GM23338 (cell line): ENCODE results near the gene TPK1. TPM values are rescaled to one million over a fixed set of nuclear protein-coding genes. Genes with fewer than 3 reads are reported as not detected.
A peak's percentile ranks its signal among the peaks of the same experiment; 100 is the strongest.
"Not testable (repeated sequence)": the region's sequence is repeated elsewhere in the genome, so short reads cannot be mapped to it uniquely, and the experiment has no call there.

Experiments
- ATAC-seq: fragments of 200-7000 bp; cut with Tn5 transposase; 3 replicates; pipeline ENCODE4 v1.9.1; 2020
- DNase-seq: peaks from one replicate; pipeline ENCODE4 v3.0.0-alpha.2; 2015; ENCODE audit warnings: low spot score
- H2AFZ ChIP-seq: fragments of 200-600 bp; sonication (generic); 2 replicates; pipeline ENCODE4 v1.8.0; 2016; ENCODE audit warnings: antibody characterized with exemption, mild to moderate bottlenecking, moderate library complexity
- H3F3A ChIP-seq: fragments of 200-600 bp; sonication (generic); replicated peaks from 2 replicates; pipeline ENCODE4 v1.8.0; 2017; ENCODE audit warnings: antibody characterized with exemption, mixed run types, low read depth
- H3K27ac ChIP-seq: fragments of 200-600 bp; sonication (generic); 2 replicates; pipeline ENCODE4 v1.6.1; 2016; ENCODE audit warnings: low read depth
- H3K27me3 ChIP-seq: fragments of 200-600 bp; sonication (generic); 2 replicates; pipeline ENCODE4 v1.8.0; 2016; ENCODE audit warnings: mild to moderate bottlenecking, mixed run types, moderate library complexity; ENCODE audit not compliant: insufficient read depth
- H3K36me3 ChIP-seq: fragments of 200-600 bp; sonication (generic); 2 replicates; pipeline ENCODE4 v1.8.0; 2016; ENCODE audit warnings: mild to moderate bottlenecking; ENCODE audit not compliant: insufficient read depth
- H3K4me1 ChIP-seq: fragments of 200-600 bp; sonication (generic); 2 replicates; pipeline ENCODE4 v1.8.0; 2016; ENCODE audit warnings: mild to moderate bottlenecking, moderate library complexity; ENCODE audit not compliant: insufficient read depth
- H3K4me2 ChIP-seq: fragments of 200-600 bp; sonication (generic); 2 replicates; pipeline ENCODE4 v1.7.1; 2017; ENCODE audit warnings: mixed run types
- H3K4me3 ChIP-seq: fragments of 200-600 bp; sonication (generic); 2 replicates; pipeline ENCODE4 v1.6.1; 2016; ENCODE audit warnings: mixed run types
- H3K79me2 ChIP-seq: fragments of 200-600 bp; sonication (generic); replicated peaks from 2 replicates; pipeline ENCODE4 v1.8.0; 2017; ENCODE audit warnings: mild to moderate bottlenecking; ENCODE audit not compliant: insufficient read depth
- H3K9me2 ChIP-seq: fragments of 200-600 bp; sonication (generic); 2 replicates; pipeline ENCODE4 v1.8.0; 2017; ENCODE audit not compliant: insufficient read depth
- H4K20me1 ChIP-seq: fragments of 200-600 bp; sonication (generic); replicated peaks from 2 replicates; pipeline ENCODE4 v1.8.0; 2017; ENCODE audit warnings: mild to moderate bottlenecking; ENCODE audit not compliant: insufficient read depth
- H3K27ac Mint-ChIP-seq: 2 replicates; pipeline ENCODE4 v1.8.0; 2020; ENCODE audit warnings: inconsistent platforms, mild to moderate bottlenecking, moderate library complexity, mixed read lengths
- H3K27me3 Mint-ChIP-seq: 3 replicates; pipeline ENCODE4 v1.8.0; 2022; ENCODE audit warnings: low read depth, mild to moderate bottlenecking, moderate library complexity, mixed read lengths, inconsistent platforms; ENCODE audit not compliant: insufficient read depth, poor library complexity
- H3K36me3 Mint-ChIP-seq: 3 replicates; pipeline ENCODE4 v1.8.0; 2021; ENCODE audit warnings: low read depth, mild to moderate bottlenecking, inconsistent platforms, moderate library complexity, mixed read lengths
- H3K4me1 Mint-ChIP-seq: 3 replicates; pipeline ENCODE4 v1.8.0; 2020; ENCODE audit warnings: mild to moderate bottlenecking, inconsistent platforms, mixed read lengths
- H3K4me3 Mint-ChIP-seq: 3 replicates; pipeline ENCODE4 v1.8.0; 2021; ENCODE audit warnings: moderate library complexity, mild to moderate bottlenecking, inconsistent platforms, mixed read lengths
- H3K9me3 Mint-ChIP-seq: 3 replicates; pipeline ENCODE4 v1.8.0; 2020; ENCODE audit warnings: moderate library complexity, mild to moderate bottlenecking, inconsistent platforms, mixed read lengths
- CTCF ChIP-seq, 2 experiments: fragments of 200-600 bp in 1 of 2; sonication (generic) in 1 of 2; conservative IDR thresholded peaks; 2 replicates each; pipeline versions ENCODE4 v1.5.1 to v1.6.1; 2016 to 2017; ENCODE audit warnings: antibody characterized with exemption in 2 of 2, low read depth in 2 of 2, mild to moderate bottlenecking in 2 of 2, moderate library complexity in 1 of 2
- NANOG ChIP-seq: IDR thresholded peaks from 2 replicates; pipeline ENCODE4 v1.6.1; 2016; ENCODE audit warnings: antibody characterized with exemption, borderline replicate concordance
- REST ChIP-seq: IDR thresholded peaks from one replicate; pipeline ENCODE4 v1.6.1; 2018; ENCODE audit warnings: antibody characterized with exemption; ENCODE audit not compliant: unreplicated experiment
- STAT1 ChIP-seq: IDR thresholded peaks from one replicate; pipeline ENCODE4 v1.6.1; 2016; ENCODE audit warnings: antibody characterized with exemption; ENCODE audit not compliant: unreplicated experiment
- ZNF462 ChIP-seq: fragments of 250-450 bp; sonication (Bioruptor Pico); IDR thresholded peaks from 2 replicates; pipeline ENCODE4 v1.5.0; 2020; ENCODE audit warnings: mild to moderate bottlenecking, moderate library complexity
- polyA plus RNA-seq: library from polyadenylated mRNA; unstranded; fragments of >200 nt; fragmentation: Nextera tagmentation; extraction: Ambion mirVana; gene quantifications from 2 replicates; pipeline ENCODE4 v1.2.1, GENCODE V29; 2016
- total RNA-seq: library from RNA; depleted of rRNA; stranded (reverse); fragments of >200 nt; shearing (Covaris generic); gene quantifications from 2 replicates; pipeline ENCODE4 v1.2.3, GENCODE V29; 2014

TPK1 gene
- total and polyA plus RNA-seq, 2 experiments from 2014 or later, result 2.6 to 2.9 TPM

GRCh38 chr7:144728551-144728950 lies 107.3 kb downstream of the TPK1 start (continued):
- no peak for TF ChIP-seq ZNF462 (CRISPR knock-in tag)
- no peak for TF ChIP-seq REST
- no peak for TF ChIP-seq STAT1
- TF ChIP-seq NANOG, result no peak

- not testable (repeated sequence) for H3K4me2 ChIP-seq, H3K79me2 ChIP-seq, H3K36me3 ChIP-seq, H3K36me3 Mint-ChIP-seq, H3K4me1 ChIP-seq, ATAC-seq, H4K20me1 ChIP-seq, H3K27me3 ChIP-seq, H3K27me3 Mint-ChIP-seq, H3F3A ChIP-seq, H3K27ac Mint-ChIP-seq, H3K9me3 Mint-ChIP-seq, H3K4me1 Mint-ChIP-seq, H3K4me3 Mint-ChIP-seq, H3K4me3 ChIP-seq, H3K27ac ChIP-seq, H2AFZ ChIP-seq, H3K9me2 ChIP-seq
- DNase-seq, result peak; percentile 27
- TF ChIP-seq CTCF (conservative IDR thresholded peaks at IDR 0.05; ENCODE audit: low read depth in 2 of 2), result peak; percentile 49 to 59
These were observed 109.0 kb downstream of the TPK1 start for GRCh38 chr7:144726840-144727239.
